ENCODE results near the gene TMEM38A.
"Not testable (repeated sequence)": the region's sequence is repeated elsewhere in the genome, so short reads cannot be mapped to it uniquely, and the experiment has no call there.

TMEM38A gene

GRCh38 chr19:16640951-16641350 is 20.0 kb upstream of the TMEM38A start:
- no peak for DNase-seq

- no peak for DNase-seq
These were observed 19.2 kb upstream of the TMEM38A start for GRCh38 chr19:16641695-16642094.

GRCh38 chr19:16645140-16645539 is 15.8 kb upstream of the TMEM38A start:
- no peak for DNase-seq

GRCh38 chr19:16649734-16650133 is 11.2 kb upstream of the TMEM38A start:
- no peak for DNase-seq

GRCh38 chr19:16650821-16651220 is 10.1 kb upstream of the TMEM38A start:
- no peak for DNase-seq

- not testable (repeated sequence) for DNase-seq
These were observed 9.3 kb upstream of the TMEM38A start for GRCh38 chr19:16651421-16652188.

GRCh38 chr19:16652854-16653253 is 8.1 kb upstream of the TMEM38A start:
- DNase-seq, result no peak

GRCh38 chr19:16654140-16654539 is 6.8 kb upstream of the TMEM38A start:
- DNase-seq, result no peak

- DNase-seq, result no peak
These were observed 6.3 kb upstream of the TMEM38A start for GRCh38 chr19:16654627-16655026.

- DNase-seq, result no peak
These were observed 5.2 kb upstream of the TMEM38A start for GRCh38 chr19:16655727-16656126.

- DNase-seq, result no peak
These were observed 3.6 kb upstream of the TMEM38A start for GRCh38 chr19:16657384-16657783.

- DNase-seq, result no peak
These were observed 1.5 kb upstream of the TMEM38A start for GRCh38 chr19:16659464-16659831.

GRCh38 chr19:16659832-16660708 is 869 bp upstream of the TMEM38A start, which contains the start of gene SMIM7:
TSS of gene SMIM7 (minus strand) at chr19:16660144. CDS start at chr19:16660110, 34 bp downstream.
- DNase-seq, result peak; percentile 98

- DNase-seq, result no peak
These were observed 618 bp downstream of the TMEM38A start for GRCh38 chr19:16661480-16662034.

GRCh38 chr19:16668176-16668575 is 7.2 kb downstream of the TMEM38A start:
- DNase-seq, result no peak

- DNase-seq, result not testable (repeated sequence)
These were observed 7.8 kb downstream of the TMEM38A start for GRCh38 chr19:16668702-16669101.

- no peak for DNase-seq
These were observed 9.4 kb downstream of the TMEM38A start for GRCh38 chr19:16670291-16670690.

- DNase-seq, result no peak
These were observed 10.8 kb downstream of the TMEM38A start for GRCh38 chr19:16671652-16672274.

- no peak for DNase-seq
These were observed 12.3 kb downstream of the TMEM38A start for GRCh38 chr19:16673231-16673630.

GRCh38 chr19:16673839-16674238 is 12.9 kb downstream of the TMEM38A start:
- DNase-seq, result not testable (repeated sequence)

GRCh38 chr19:16676101-16676798 is 15.3 kb downstream of the TMEM38A start:
- no peak for DNase-seq

- DNase-seq, result no peak
These were observed 16.1 kb downstream of the TMEM38A start for GRCh38 chr19:16677055-16677454.

- no peak for DNase-seq
These were observed 17.6 kb downstream of the TMEM38A start for GRCh38 chr19:16678498-16678897.

All from activated CD8-positive, alpha-beta memory T cell treated with anti-CD3 and anti-CD28 coated beads for 24 hours (primary cell).